NCI-H187 treated with DMSO at 0.1 percent for 48 hours (cell line): ENCODE data around the gene ADAMTSL4.
"Not testable (repeated sequence)": the region's sequence is repeated elsewhere in the genome, so short reads cannot be mapped to it uniquely, and the experiment has no call there.

Experiments
- DNase-seq: peaks from one replicate; lab custom pipeline; 2025; lab: John Stamatoyannopoulos, UW

ADAMTSL4 gene

GRCh38 chr1:150596095-150596892 is 47.1 kb downstream of the ADAMTSL4 start:
- no peak for DNase-seq

DNA sequence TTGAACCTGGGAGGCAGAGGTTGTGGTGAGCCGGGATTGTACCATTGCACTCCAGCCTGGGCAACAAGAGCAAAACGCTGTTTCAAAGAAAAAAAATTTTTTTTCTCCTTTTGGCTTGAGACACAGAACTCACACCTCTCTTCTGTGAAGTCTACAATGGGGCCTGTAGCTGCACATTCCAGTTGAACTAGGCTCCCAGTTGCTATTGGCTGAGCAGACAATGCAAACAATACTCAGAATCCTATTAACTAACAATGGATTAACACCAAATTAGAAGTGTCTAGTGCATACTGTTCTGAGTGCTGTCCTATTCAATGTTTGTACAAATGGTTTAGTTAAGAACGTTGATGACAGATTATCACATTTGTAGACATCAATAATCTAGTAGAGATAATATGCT is 47.8 kb downstream of the ADAMTSL4 start:
- DNase-seq, result no peak

- not testable (repeated sequence) for DNase-seq
Observed at GRCh38 chr1:150598346-150598745, 49.1 kb downstream of the ADAMTSL4 start.

GRCh38 chr1:150601540-150601939 is 52.3 kb downstream of the ADAMTSL4 start:
- DNase-seq, result no peak

DNA sequence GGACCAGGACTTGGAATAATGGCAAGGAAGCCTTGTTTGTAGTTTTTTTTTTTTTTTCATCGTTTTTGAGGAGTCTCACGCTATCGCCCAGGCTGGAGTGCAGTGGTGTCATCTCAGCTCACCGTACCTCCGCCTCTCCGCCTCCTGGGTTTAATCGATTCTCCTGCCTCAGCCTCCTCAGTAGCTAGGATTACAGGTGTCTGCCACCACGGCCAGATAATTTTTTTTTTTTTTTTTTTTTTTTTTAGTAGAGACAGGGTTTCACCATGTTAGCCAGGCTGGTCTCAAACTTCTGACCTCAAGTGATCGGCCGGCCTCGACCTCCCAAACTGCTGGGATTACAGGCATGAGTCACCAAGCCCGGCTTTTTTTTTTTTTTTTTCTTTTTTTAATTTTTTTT is 53.2 kb downstream of the ADAMTSL4 start:
- DNase-seq, result not testable (repeated sequence)

DNA sequence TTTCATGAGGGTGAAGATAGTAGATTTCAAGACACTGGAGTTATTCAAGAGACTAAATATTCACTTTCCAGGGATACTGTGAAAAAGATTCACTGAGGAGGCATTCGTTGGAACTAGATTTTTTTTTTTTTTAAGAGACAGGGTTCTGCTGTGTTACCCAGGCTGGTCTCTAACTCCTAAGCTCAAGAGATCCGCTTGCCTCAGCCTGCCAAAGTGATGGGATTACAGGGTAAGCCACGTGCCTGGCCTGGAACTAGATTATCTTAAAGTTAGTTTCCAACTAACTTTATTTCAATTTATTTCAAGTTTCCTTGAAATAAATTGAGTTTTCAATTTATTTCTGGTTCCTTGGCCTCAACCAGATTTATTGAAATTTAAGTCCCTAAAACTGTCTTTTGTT is 54.5 kb downstream of the ADAMTSL4 start:
- no peak for DNase-seq

- no peak for DNase-seq
Observed at GRCh38 chr1:150604226-150604588, 55.0 kb downstream of the ADAMTSL4 start.

DNA sequence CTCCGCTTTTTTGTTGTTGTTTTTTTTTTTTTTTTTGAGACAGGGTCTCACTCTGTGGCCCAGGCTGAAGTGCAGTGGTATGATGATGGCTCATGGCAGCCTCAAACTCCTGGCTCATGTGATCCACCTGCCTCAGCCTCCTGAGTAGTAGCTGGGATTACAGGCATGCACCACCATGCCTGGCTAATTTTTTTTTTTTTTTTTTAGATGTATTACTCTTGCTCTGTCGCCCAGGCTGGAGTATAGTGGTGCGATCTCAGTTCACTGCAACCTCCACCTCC is 56.2 kb downstream of the ADAMTSL4 start:
- DNase-seq, result not testable (repeated sequence)

DNA sequence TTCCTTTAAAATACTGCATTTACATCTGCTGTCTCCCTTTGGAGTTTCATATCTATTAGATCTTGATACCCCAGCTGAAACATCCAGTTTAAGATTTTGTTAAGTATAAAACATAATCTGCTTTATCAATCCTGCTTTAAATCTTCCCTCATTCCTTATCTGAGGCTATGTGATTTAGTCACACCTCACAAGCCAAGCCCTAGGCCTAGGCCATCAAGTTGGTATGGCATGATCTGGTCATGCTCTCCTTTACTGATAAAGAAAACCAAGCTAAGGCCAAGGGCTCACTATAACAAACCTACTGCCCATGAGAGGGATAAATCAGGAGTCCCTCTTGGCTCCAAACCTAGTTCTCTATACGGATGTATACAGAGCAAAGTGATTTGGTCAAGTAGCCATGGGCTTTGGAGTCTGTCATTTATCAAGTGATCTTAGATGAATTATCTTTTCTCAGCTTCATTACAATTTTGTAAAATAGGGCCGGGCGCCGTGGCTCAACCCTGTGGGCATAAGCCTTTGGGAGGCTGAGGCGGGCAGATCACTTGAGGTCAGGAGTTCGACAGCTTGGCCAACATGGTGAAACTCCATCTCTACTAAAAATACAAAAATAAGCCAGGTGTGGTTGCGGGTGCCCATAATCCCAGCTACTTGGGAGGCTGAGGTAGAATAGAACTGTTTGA is 57.4 kb downstream of the ADAMTSL4 start:
- DNase-seq, result no peak

GRCh38 chr1:150609732-150610131 is 60.5 kb downstream of the ADAMTSL4 start:
- no peak for DNase-seq
